Natural killer cell treated with Interleukin-12 subunit alpha and Interleukin-12 subunit beta and Interleukin-15 and Interleukin-18, amount 100 ng/mL, for 72 hours (primary cell): ENCODE data around the gene KCNK6. TPM values are rescaled to one million over a fixed set of nuclear protein-coding genes. Genes with fewer than 3 reads are reported as not detected.
"Not testable (repeated sequence)": the region's sequence is repeated elsewhere in the genome, so short reads cannot be mapped to it uniquely, and the experiment has no call there.

ENCODE experiments used
- ATAC-seq, 2 donors: fragments of 150-1000 bp; cut with Tn5 transposase in 1 of 2; sonication (Bioruptor Pico), chemical (Tn5 transposase) in 1 of 2; 2 replicates each; pipeline ENCODE4 v1.10.0; 2021
- DNase-seq: peaks from one replicate; pipeline ENCODE4 v3.0.0; 2022; ENCODE audit warnings: low spot score
- H3K27ac Mint-ChIP-seq, 2 donors: 1 replicate in 1 of 2; 2 replicates in 1 of 2; pipeline ENCODE4 v1.8.0; 2022; ENCODE audit warnings: mixed read lengths in 2 of 2, mild to moderate bottlenecking in 1 of 2, moderate library complexity in 1 of 2
- H3K27me3 Mint-ChIP-seq, 2 donors: 1 replicate in 1 of 2; 2 replicates in 1 of 2; pipeline ENCODE4 v1.8.0; 2022; ENCODE audit warnings: mixed read lengths in 2 of 2
- H3K36me3 Mint-ChIP-seq: one replicate; pipeline ENCODE4 v1.8.0; 2022; ENCODE audit warnings: mixed read lengths
- H3K4me1 Mint-ChIP-seq, 2 donors: 1 replicate in 1 of 2; 2 replicates in 1 of 2; pipeline ENCODE4 v1.8.0; 2022; ENCODE audit warnings: low read depth in 2 of 2, mixed read lengths in 2 of 2, mild to moderate bottlenecking in 1 of 2
- H3K4me3 Mint-ChIP-seq: one replicate; pipeline ENCODE4 v1.8.0; 2022; ENCODE audit warnings: mixed read lengths
- H3K9me3 Mint-ChIP-seq: 2 replicates; pipeline ENCODE4 v1.8.0; 2022; ENCODE audit warnings: mixed read lengths
- total RNA-seq, 2 donors: library from RNA; stranded (reverse); gene quantifications; one replicate each; pipeline ENCODE4 v1.2.3, GENCODE V29; 2022

Gene KCNK6
- total RNA-seq, 2 donors from 2014 or later: 3.7 to 7.7 TPM

DNA sequence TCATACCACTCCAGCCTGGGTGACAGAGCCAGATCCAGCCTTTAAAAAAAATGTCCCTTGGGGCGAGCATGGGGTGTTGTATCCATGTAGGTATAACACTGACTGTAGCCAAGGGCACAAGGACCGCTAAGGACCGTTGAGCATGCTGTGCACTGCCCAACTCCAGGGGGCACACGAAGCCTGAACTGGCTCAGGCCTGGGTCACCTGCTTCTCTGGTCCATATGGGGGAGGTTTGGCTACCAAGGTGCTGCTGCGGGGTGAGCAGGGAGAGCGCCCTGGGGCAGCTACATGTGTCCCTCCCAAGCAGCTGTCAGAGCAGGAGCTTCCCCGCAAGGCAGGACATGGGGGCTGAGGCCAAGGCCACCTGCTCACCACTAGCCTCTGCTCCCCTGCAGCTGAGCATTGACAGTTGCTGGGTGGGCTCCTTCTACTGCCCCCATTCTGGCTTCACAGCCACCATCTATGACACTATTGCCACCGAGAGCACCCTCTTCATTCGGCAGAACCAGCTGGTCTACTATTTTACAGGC lies 32.3 kb downstream of the KCNK6 start:
- Mint-ChIP-seq H3K4me1 (no peaks in the 10 kb centered on the region), H3K27me3 (peaks cover 6% of the 10 kb centered on the region in 2 donors), H3K9me3 (no peaks in the 10 kb centered on the region), H3K36me3 (no peaks in the 10 kb centered on the region), H3K27ac (no peak overlapping the region), H3K4me3 (no peak overlapping the region)
- ATAC-seq: no peak
- DNase-seq: no peak

GRCh38 chr19:38352611-38353010 lies 33.0 kb downstream of the KCNK6 start:
- ATAC-seq (no peak), DNase-seq (no peak)
- peaks cover 6% of the 10 kb centered on the region in 2 donors for H3K27me3 Mint-ChIP-seq
- H3K36me3 Mint-ChIP-seq: no peaks in the 10 kb centered on the region
- no peaks in the 10 kb centered on the region for H3K9me3 Mint-ChIP-seq
- no peak overlapping the region for H3K4me3 Mint-ChIP-seq
- H3K27ac Mint-ChIP-seq: no peak overlapping the region
- no peaks in the 10 kb centered on the region for H3K4me1 Mint-ChIP-seq

- no peaks in the 10 kb centered on the region for H3K36me3 Mint-ChIP-seq
- peaks cover 11 to 17% of the 10 kb centered on the region in 2 donors for H3K27me3 Mint-ChIP-seq
Measured at GRCh38 chr19:38355728-38356725, 36.4 kb downstream of the KCNK6 start.

GRCh38 chr19:38358071-38358470 lies 38.4 kb downstream of the KCNK6 start:
- Mint-ChIP-seq H3K9me3 (no peaks in the 10 kb centered on the region), H3K36me3 (no peaks in the 10 kb centered on the region)

More at GRCh38 chr19:38355728-38356725, 36.4 kb downstream of the KCNK6 start:
- peaks cover 3 to 6% of the 10 kb centered on the region in 2 donors for H3K4me1 Mint-ChIP-seq
- ATAC-seq: no peak
- H3K9me3 Mint-ChIP-seq: no peaks in the 10 kb centered on the region
- no peak overlapping the region for H3K4me3 Mint-ChIP-seq
- no peak overlapping the region for H3K27ac Mint-ChIP-seq
- DNase-seq: no peak

GRCh38 chr19:38359242-38360021 lies 39.8 kb downstream of the KCNK6 start:
- Mint-ChIP-seq H3K4me3 (no peak overlapping the region), H3K4me1 (peaks cover 6 to 11% of the 10 kb centered on the region in 2 donors), H3K9me3 (no peaks in the 10 kb centered on the region), H3K27ac (no peak overlapping the region), H3K27me3 (peaks cover 15 to 20% of the 10 kb centered on the region in 2 donors), H3K36me3 (no peaks in the 10 kb centered on the region)
- DNase-seq: no peak
- no peak for ATAC-seq

More at GRCh38 chr19:38358071-38358470, 38.4 kb downstream of the KCNK6 start:
- Mint-ChIP-seq H3K27ac (no peak overlapping the region), H3K27me3 (peaks cover 15 to 20% of the 10 kb centered on the region in 2 donors), H3K4me3 (no peak overlapping the region), H3K4me1 (peaks cover 6 to 11% of the 10 kb centered on the region in 2 donors)
- DNase-seq: no peak
- ATAC-seq: no peak

- no peaks in the 10 kb centered on the region for H3K36me3 Mint-ChIP-seq
- peaks cover 6 to 11% of the 10 kb centered on the region in 2 donors for H3K4me1 Mint-ChIP-seq
- H3K27ac Mint-ChIP-seq: no peak overlapping the region
- no peak for ATAC-seq
- H3K4me3 Mint-ChIP-seq: peak overlapping the region; percentile 83
- peaks cover 15 to 20% of the 10 kb centered on the region in 2 donors for H3K27me3 Mint-ChIP-seq
- DNase-seq: no peak
- no peaks in the 10 kb centered on the region for H3K9me3 Mint-ChIP-seq
Measured at GRCh38 chr19:38360351-38360750, 40.7 kb downstream of the KCNK6 start.

DNA sequence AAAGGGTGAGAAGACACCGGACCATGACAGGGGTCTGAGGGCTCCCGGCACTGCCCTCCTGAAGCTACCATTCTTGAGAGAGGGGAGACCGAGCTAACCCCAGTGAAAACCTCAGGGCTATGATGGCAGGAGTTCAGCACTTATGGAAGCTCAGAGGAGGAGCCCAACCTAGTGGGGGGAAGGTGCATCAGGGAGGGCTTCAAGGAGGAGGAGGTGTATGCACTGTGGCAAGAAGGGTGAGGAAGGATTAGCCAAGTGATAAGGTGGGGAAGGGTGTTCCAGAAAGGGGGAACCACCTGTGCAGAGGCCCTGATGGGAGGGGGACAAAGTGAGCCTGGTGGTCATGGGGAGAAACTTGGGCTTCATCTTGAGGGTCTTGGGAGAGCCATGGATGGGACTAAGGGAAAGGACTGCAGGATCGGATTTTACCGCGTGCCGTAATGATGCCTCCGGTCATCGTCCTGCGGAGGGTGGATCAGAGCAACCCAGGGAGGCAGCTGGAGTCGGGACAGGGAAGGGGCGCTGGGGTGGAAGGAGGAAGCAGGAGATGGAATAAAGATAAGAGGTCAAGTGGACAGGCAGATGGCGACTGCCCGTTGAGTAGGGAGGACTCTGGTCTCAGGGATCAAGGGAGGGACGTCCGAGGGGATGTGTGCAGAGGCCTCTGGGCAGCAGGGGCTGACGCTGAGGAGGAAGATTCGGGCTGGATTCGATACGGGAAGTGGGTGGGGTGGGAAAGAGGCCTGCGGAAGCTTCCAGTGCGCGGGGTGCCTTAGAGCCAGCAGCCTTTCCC lies 41.4 kb downstream of the KCNK6 start:
- Mint-ChIP-seq H3K4me1 (peaks cover 6 to 11% of the 10 kb centered on the region in 2 donors), H3K9me3 (no peaks in the 10 kb centered on the region), H3K27me3 (peaks cover 13 to 20% of the 10 kb centered on the region in 2 donors), H3K27ac (no peak overlapping the region), H3K36me3 (no peaks in the 10 kb centered on the region), H3K4me3 (peak overlapping the region; percentile 83)
- DNase-seq (no peak), ATAC-seq (no peak)

GRCh38 chr19:38361633-38362075 lies 42.0 kb downstream of the KCNK6 start:
- Mint-ChIP-seq H3K4me3 (peak overlapping the region; percentile 83), H3K9me3 (no peaks in the 10 kb centered on the region), H3K4me1 (peaks cover 6 to 11% of the 10 kb centered on the region in 2 donors), H3K27me3 (peaks cover 9 to 22% of the 10 kb centered on the region in 2 donors), H3K36me3 (no peaks in the 10 kb centered on the region), H3K27ac (no peak overlapping the region)
- peak; percentile 81 to 88 for ATAC-seq
- DNase-seq: peak; percentile 78

DNA sequence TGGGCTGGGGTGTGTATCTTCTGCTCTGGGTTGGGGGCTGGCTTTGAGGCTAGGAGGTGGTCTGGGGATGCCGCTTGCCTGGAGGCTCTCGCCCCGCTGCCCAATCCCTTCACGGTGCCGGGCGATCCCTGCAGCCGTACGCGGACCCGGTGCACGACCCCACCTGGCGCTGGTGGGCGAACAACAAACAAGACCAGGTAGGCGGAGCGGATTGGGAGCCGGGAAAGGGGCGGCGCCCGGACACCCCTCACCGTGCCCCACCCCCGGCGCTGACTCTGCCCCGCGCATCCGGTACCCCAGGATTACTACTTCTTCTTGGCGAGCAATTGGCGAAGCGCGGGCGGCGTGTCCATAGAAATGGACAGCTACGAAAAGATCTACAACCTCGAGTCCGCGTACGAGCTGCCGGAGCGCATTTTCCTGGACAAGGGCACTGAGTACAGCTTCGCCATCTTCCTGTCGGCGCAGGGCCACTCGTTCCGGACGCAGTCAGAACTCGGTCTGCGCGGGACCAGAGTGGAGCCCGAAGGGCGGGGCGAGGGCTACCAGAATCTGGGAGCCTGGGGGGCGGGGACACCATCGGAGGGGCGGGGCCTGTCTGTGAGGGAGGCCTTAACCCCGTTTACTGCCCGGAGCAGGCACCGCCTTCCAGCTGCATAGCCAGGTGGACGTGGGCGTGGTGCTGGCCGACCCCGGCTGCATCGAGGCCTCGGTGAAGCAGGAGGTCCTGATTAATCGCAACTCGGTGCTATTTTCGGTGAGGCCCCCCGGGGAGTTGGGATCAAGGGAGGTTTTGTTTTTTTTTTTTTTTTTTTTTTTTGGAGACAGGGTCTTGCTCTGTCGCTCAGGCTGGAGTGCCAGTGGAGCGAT lies 42.7 kb downstream of the KCNK6 start:
- H3K4me1 Mint-ChIP-seq: peaks cover 6 to 11% of the 10 kb centered on the region in 2 donors
- no peaks in the 10 kb centered on the region for H3K9me3 Mint-ChIP-seq
- ATAC-seq (peak; percentile 85 to 90), DNase-seq (peak; percentile 85)
- no peak overlapping the region for H3K27ac Mint-ChIP-seq
- peak overlapping the region; percentile 83 for H3K4me3 Mint-ChIP-seq
- peaks cover 9 to 20% of the 10 kb centered on the region in 2 donors for H3K27me3 Mint-ChIP-seq
- no peaks in the 10 kb centered on the region for H3K36me3 Mint-ChIP-seq

DNA sequence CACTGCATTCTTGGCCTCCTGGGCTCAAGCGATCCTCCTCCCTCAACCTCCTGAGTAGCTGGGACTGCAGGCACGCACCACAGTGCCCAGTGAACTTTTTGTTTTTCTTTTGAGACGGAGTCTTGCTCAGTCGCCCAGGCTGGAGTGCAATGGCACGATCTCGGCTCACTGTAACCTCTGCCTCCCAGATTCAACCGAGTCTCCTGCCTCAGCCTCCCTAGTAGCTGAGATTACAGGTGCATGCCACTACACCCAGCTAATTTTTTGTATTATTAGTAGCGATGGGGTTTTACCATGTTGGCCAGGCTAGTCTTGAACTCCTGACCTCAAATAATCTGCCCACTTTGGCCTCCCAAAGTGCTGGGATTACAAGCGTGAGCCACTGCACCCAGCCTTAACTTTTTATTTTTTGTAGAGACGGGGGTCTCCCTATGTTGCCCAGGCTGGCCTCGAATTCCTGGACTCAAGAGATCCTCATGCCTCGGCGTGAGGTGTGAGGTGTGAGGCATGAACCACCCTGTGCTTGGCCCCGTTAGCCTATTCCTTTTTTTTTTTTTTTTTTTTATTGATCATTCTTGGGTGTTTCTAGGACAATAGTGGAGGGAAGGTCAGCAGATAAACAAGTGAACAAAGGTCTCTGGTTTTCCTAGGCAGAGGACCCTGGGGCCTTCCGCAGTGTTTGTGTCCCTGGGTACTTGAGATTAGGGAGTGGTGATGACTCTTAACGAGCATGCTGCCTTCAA lies 43.5 kb downstream of the KCNK6 start:
- peaks cover 6 to 11% of the 10 kb centered on the region in 2 donors for H3K4me1 Mint-ChIP-seq
- H3K27me3 Mint-ChIP-seq: peaks cover 9 to 20% of the 10 kb centered on the region in 2 donors
- H3K4me3 Mint-ChIP-seq: peak overlapping the region; percentile 38
- not testable (repeated sequence) for H3K36me3 Mint-ChIP-seq, H3K27ac Mint-ChIP-seq, H3K9me3 Mint-ChIP-seq, ATAC-seq, DNase-seq

GRCh38 chr19:38367041-38367440 lies 47.4 kb downstream of the KCNK6 start:
- ATAC-seq (no peak), DNase-seq (no peak)
- Mint-ChIP-seq H3K27ac (no peak overlapping the region), H3K4me3 (no peak overlapping the region), H3K4me1 (peaks cover 0 to 2% of the 10 kb centered on the region in 2 donors), H3K27me3 (peaks cover 7 to 9% of the 10 kb centered on the region in 2 donors), H3K36me3 (no peaks in the 10 kb centered on the region), H3K9me3 (no peaks in the 10 kb centered on the region)
